MM.1S (cell line): ENCODE data around the gene CROCC2.

Experiments
- DNase-seq: peaks from one replicate; pipeline ENCODE4 v3.0.0-alpha.2; 2015
- H2AFZ ChIP-seq: fragments of 300-600 bp; sonication (generic); 2 replicates; pipeline ENCODE4 v1.6.0; 2016; ENCODE audit warnings: antibody characterized with exemption, low read length
- H3F3A ChIP-seq: fragments of 300-600 bp; sonication (generic); 2 replicates; pipeline ENCODE4 v1.6.1; 2016; ENCODE audit warnings: mild to moderate bottlenecking, antibody characterized with exemption, low read length, moderate library complexity, mixed read lengths; ENCODE audit not compliant: insufficient read depth
- H3K27ac ChIP-seq: fragments of 300-600 bp; sonication (generic); 2 replicates; pipeline ENCODE4 v1.5.1; 2016; ENCODE audit warnings: mild to moderate bottlenecking, low read length
- H3K27me3 ChIP-seq: fragments of 300-600 bp; sonication (generic); replicated peaks from 2 replicates; pipeline ENCODE4 v1.6.0; 2016; ENCODE audit warnings: low read length; ENCODE audit not compliant: insufficient read depth
- H3K36me3 ChIP-seq: fragments of 300-600 bp; sonication (generic); replicated peaks from 2 replicates; pipeline ENCODE4 v1.6.1; 2016; ENCODE audit warnings: mild to moderate bottlenecking, low read length, mixed read lengths; ENCODE audit not compliant: insufficient read depth
- H3K4me1 ChIP-seq: fragments of 300-600 bp; sonication (generic); 2 replicates; pipeline ENCODE4 v1.6.1; 2016; ENCODE audit warnings: low read length, mixed read lengths
- H3K4me2 ChIP-seq: fragments of 300-600 bp; sonication (generic); 2 replicates; pipeline ENCODE4 v1.6.0; 2016; ENCODE audit warnings: low read depth, low read length
- H3K4me3 ChIP-seq: fragments of 300-600 bp; sonication (generic); 2 replicates; pipeline ENCODE4 v1.5.1; 2016; ENCODE audit warnings: low read length, mixed read lengths
- H3K79me2 ChIP-seq: fragments of 300-600 bp; sonication (generic); 2 replicates; pipeline ENCODE4 v1.6.1; 2016; ENCODE audit warnings: mixed run types, low read length, mixed read lengths
- H3K9ac ChIP-seq: fragments of 300-600 bp; sonication (generic); 2 replicates; pipeline ENCODE4 v1.6.1; 2016; ENCODE audit warnings: low read length, mixed read lengths
- H3K9me2 ChIP-seq: fragments of 300-600 bp; sonication (generic); replicated peaks from 2 replicates; pipeline ENCODE4 v1.6.1; 2016; ENCODE audit warnings: mild to moderate bottlenecking, low read length, mixed read lengths; ENCODE audit not compliant: insufficient read depth
- H3K9me3 ChIP-seq: fragments of 300-600 bp; sonication (generic); replicated peaks from 2 replicates; pipeline ENCODE4 v1.6.1; 2016; ENCODE audit warnings: mild to moderate bottlenecking, low read length, mixed read lengths; ENCODE audit not compliant: insufficient read depth
- H4K20me1 ChIP-seq: fragments of 300-600 bp; sonication (generic); 2 replicates; pipeline ENCODE4 v1.6.1; 2016; ENCODE audit warnings: mild to moderate bottlenecking, low read length, moderate library complexity, mixed read lengths; ENCODE audit not compliant: insufficient read depth
- EZH2 ChIP-seq: fragments of 300-600 bp; sonication (generic); optimal IDR thresholded peaks from 2 replicates; pipeline ENCODE3; 2017; ENCODE audit warnings: low read depth, mild to moderate bottlenecking, antibody characterized with exemption, low read length, mixed read lengths
- EZH2phosphoT487 ChIP-seq: fragments of 300-600 bp; sonication (generic); IDR thresholded peaks from 2 replicates; pipeline ENCODE4 v1.6.1; 2018; ENCODE audit warnings: antibody characterized with exemption, low read length
- TF ChIP-seq, protein P1 (sequence below): fragments of 300-600 bp; sonication (generic); IDR thresholded peaks from 2 replicates; pipeline ENCODE4 v1.5.1; 2016; ENCODE audit warnings: antibody characterized with exemption, low read length, mixed read lengths

CROCC2 gene

DNA sequence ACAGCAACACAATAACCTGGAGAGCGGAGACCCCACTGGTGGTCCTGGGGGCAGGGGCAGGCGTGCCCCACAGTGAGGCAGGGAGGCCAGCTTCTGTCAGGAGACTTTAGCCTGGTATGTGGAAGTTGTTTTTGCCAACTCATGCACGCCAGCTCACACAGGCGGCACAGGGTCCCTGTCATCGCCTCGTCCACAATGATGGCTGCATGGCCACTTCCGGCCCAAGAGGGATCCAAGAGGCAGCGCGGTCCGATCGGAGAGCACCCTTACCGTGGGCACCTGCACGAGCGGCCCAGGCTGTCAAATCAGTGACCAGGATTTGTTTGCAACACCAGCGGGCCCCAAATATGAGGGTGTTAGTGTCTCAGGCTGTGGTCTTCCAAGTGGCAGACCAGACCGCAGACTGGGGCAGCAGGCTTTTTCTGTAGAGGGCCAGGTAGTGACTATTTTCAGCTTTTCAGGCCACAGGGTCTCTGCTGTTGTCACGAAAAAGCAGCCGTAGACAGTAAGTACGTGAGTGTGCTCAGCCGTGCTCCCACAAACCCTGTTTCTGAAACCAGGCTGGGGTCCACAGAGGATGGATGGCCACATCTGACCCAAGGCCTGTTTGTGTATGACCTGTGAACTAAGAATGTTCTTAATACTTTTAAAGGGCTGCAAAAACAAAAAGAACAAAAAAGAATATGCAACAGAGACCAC is 113.5 kb downstream of the CROCC2 start:
- no peaks in the 10 kb centered on the region for H3K4me1 ChIP-seq
- no peaks in the 10 kb centered on the region for H3K79me2 ChIP-seq
- H2AFZ ChIP-seq, result no peak overlapping the region
- H3F3A ChIP-seq, result no peaks in the 10 kb centered on the region
- no peak overlapping the region for H3K27ac ChIP-seq
- H3K4me3 ChIP-seq, result no peak overlapping the region
- peaks cover 35% of the 10 kb centered on the region for H3K27me3 ChIP-seq
- no peak for DNase-seq
- H3K4me2 ChIP-seq, result no peak overlapping the region
- H3K9me3 ChIP-seq, result no peaks in the 10 kb centered on the region
- H3K9ac ChIP-seq, result no peak overlapping the region
- TF ChIP-seq, protein P1, sequence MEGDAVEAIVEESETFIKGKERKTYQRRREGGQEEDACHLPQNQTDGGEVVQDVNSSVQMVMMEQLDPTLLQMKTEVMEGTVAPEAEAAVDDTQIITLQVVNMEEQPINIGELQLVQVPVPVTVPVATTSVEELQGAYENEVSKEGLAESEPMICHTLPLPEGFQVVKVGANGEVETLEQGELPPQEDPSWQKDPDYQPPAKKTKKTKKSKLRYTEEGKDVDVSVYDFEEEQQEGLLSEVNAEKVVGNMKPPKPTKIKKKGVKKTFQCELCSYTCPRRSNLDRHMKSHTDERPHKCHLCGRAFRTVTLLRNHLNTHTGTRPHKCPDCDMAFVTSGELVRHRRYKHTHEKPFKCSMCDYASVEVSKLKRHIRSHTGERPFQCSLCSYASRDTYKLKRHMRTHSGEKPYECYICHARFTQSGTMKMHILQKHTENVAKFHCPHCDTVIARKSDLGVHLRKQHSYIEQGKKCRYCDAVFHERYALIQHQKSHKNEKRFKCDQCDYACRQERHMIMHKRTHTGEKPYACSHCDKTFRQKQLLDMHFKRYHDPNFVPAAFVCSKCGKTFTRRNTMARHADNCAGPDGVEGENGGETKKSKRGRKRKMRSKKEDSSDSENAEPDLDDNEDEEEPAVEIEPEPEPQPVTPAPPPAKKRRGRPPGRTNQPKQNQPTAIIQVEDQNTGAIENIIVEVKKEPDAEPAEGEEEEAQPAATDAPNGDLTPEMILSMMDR, result no peak
- TF ChIP-seq EZH2, result no peak
- TF ChIP-seq EZH2phosphoT487, result no peak
- no peaks in the 10 kb centered on the region for H3K36me3 ChIP-seq
- H3K9me2 ChIP-seq, result no peaks in the 10 kb centered on the region
- no peaks in the 10 kb centered on the region for H4K20me1 ChIP-seq

- H3K9ac ChIP-seq, result no peak overlapping the region
- no peak overlapping the region for H3K4me3 ChIP-seq
- TF ChIP-seq, protein P1, result no peak
- no peak for TF ChIP-seq EZH2
- no peak for TF ChIP-seq EZH2phosphoT487
- no peak overlapping the region for H3K4me2 ChIP-seq
- H3K79me2 ChIP-seq, result no peaks in the 10 kb centered on the region
- H3K27ac ChIP-seq, result no peak overlapping the region
- no peaks in the 10 kb centered on the region for H3K4me1 ChIP-seq
- no peaks in the 10 kb centered on the region for H3K9me2 ChIP-seq
- H4K20me1 ChIP-seq, result no peaks in the 10 kb centered on the region
- H3F3A ChIP-seq, result no peaks in the 10 kb centered on the region
- H3K27me3 ChIP-seq, result peaks cover 30% of the 10 kb centered on the region
- no peak for DNase-seq
- no peak overlapping the region for H2AFZ ChIP-seq
- H3K36me3 ChIP-seq, result no peaks in the 10 kb centered on the region
- no peaks in the 10 kb centered on the region for H3K9me3 ChIP-seq
Observed at GRCh38 chr2:241020201-241020600, 114.1 kb downstream of the CROCC2 start.

DNA sequence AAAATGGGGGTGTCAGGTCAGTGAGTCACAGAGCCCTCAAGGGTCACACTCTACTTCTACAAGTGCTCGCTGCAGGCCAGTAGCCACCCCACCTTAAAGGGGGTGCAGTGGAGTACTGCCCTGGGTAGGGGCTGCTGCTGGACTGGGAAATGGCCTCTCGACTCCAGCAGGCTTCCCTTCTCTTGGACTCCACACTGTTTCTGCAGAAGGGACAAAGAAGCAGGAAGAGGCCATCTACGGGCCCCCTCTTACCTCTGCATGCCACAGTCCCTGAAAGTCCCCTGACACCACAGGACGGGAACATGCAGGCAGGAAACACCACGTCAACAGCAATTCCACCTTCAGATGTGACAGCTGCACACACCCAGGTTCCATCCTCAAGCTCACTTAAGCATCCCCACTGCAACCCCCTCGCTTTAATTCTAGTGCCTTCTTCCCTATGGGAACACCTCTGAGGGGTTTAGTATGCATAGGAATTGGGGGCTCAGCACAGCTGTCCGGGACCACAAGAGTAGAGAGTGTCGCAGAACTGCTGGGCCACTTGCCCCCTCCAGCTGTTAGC is 114.6 kb downstream of the CROCC2 start:
- Histone ChIP-seq H3K4me3 (no peak overlapping the region), H3K4me2 (no peak overlapping the region), H3K27ac (no peak overlapping the region), H3K9me3 (no peaks in the 10 kb centered on the region), H3K9ac (no peak overlapping the region), H4K20me1 (no peaks in the 10 kb centered on the region), H3K36me3 (no peaks in the 10 kb centered on the region), H3K79me2 (no peaks in the 10 kb centered on the region), H3K4me1 (no peaks in the 10 kb centered on the region), H3K27me3 (peaks cover 27% of the 10 kb centered on the region), H2AFZ (no peak overlapping the region), H3F3A (no peaks in the 10 kb centered on the region), H3K9me2 (no peaks in the 10 kb centered on the region)
- no peak for DNase-seq
- TF ChIP-seq EZH2 (no peak), EZH2phosphoT487 (no peak)
- TF ChIP-seq, protein P1, result no peak
